GM18517 (cell line): ENCODE data around the gene PARD3.

Source experiments
- ATAC-seq: cut with Tn5 transposase; IDR thresholded peaks from one replicate; pipeline ENCODE4 v1.9.1; 2021; ENCODE audit warnings: mild to moderate bottlenecking, moderate library complexity; ENCODE audit not compliant: unreplicated experiment

The PARD3 gene

DNA sequence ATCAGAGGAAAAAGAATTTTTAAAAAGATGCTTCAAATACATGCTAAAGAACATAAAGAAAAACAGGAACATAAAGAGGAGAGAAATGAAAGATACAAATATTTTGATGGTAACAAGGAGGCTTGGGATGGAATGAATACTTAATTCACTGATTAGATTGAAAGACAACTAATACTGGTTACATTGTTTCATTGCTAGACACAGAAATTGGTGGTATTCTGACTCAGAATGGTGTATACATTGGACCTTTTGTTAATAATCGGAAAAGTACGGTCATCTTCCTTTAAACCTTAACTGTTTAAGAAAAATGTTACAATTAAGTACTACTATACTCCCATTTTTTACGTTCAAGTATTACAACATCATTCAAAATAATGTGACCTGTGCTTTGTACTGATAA is 567.5 kb downstream of the PARD3 start:
- no peak for ATAC-seq

DNA sequence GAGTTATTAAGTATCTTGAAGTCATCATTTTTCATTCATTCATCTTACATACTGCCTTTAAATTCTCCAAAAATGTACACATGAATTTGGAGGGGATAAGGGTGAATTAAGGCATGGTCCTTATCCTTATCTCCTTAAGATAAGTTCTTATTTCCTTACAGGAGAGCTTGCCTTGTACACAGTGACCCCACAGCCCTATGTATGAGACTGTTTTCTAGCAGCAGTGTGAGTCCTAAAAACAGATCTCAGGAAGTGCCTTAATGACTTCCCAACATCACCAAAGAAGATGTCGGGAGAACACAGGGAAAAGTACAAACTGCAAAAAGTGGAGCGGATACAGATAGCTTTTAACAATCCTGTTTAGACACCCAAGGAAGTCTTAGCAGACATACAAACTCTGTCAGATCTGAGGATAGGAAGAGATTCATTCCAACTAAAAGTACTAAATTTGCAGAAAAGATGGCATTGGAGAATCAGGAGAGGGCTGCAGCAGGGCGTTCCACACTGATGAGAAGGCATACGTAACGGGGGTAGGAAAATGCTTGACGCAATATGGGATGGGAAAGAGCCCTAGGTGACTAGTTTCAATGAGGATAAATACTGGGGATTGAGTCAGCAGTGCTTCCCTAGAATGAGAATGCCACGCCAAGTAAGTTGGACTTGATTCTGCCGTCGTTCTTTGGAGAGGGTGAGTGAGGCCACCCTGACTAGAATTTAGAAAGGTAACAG is 570.2 kb downstream of the PARD3 start:
- ATAC-seq = no peak

DNA sequence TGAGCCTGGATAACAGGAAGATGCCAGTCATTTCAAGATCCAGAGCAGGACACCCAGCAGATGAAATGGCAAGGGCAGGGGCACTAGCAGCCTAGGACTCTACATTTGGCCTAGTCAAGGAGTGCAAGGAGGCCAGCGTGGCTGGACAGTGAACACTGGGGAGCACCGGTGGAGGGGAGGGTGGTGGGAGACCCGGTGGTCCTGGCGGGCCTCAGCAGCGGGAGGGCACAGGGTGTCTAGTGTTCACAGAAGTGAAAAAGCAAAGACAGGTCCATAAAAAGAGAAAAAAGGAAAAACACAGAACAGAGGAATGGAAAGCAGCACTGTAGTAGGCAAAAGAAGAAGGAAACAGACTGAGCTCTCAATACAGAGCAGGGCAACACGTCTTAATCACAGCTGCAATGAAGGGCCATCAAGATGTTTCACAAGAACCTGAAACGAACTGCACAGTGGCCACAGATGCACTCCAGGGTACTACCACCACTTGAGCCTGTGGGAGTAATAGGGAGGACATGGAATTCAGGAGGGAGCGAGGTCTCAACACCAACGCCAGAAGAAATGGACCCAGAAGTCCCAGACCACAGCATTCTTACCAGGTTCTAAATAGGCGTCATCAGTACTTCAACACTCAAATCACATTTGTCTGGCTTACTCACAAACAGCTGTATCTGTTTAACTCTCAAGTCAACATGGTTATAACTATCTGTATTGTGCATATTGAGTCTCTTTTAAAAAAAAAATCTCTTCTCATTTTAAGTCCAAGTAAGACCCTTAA is 573.7 kb downstream of the PARD3 start:
- no peak for ATAC-seq

DNA sequence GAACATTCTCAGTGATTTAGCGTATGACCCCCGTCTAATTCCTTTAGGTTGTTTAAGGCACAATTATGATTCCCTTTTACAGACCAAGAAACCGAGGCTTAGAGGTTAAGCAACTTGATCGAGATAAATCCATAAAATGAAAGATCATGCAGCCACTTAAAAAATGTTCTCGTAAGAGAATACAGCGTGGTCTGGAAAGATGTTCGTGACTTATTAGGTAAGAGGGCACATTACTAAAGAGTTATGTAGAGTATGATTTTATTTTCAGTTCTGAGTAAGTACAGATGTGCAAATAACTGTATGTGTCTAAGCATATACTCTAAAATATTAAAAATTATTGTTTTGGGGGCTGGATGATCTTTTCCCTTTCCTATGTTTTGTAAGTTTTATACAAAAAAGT is 575.1 kb downstream of the PARD3 start:
- ATAC-seq = no peak

DNA sequence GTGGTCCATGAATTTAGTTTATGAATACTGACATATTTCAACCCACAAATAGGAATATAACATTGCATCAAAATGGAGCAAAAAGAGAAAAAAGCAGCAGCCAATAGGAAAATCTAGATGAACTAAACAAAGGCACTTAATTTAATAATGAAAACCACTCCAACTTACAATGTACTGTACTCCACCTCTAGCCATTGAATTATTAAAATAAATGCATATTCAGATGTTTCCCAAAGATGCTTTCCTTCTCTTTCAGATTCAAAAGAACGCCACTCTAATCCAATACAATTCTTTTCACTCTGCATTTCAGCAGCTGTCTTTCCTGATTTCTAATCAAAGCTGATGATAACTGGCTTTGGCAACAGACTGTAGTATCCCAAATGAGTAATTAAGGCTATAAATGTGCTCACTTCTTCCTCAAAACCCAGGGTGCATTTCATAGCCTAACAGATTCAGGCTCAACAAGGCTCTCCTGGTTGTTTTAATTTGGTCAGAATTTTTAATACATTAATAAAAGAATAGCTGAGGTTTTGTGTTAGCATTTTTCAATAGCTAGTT is 577.1 kb downstream of the PARD3 start:
- ATAC-seq = no peak

DNA sequence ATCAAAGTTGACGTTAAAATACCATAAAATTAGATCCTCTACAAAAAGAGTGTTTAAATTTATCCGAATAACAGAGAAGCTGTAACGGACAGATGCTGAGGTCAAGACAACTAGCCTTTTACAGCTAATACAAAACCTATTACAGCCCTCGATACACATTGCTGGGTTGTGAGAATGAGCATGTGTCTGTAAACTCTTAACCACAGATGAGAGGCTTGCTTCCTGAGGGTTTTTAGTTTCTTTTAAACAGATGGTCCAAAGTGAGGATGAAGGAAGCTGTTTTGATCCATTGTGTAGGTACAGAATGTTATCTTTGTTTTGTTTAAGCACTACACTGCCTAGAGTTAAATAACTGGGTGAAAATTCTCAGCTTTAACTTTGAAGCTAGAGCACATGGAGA is 578.2 kb downstream of the PARD3 start:
- ATAC-seq = no peak

DNA sequence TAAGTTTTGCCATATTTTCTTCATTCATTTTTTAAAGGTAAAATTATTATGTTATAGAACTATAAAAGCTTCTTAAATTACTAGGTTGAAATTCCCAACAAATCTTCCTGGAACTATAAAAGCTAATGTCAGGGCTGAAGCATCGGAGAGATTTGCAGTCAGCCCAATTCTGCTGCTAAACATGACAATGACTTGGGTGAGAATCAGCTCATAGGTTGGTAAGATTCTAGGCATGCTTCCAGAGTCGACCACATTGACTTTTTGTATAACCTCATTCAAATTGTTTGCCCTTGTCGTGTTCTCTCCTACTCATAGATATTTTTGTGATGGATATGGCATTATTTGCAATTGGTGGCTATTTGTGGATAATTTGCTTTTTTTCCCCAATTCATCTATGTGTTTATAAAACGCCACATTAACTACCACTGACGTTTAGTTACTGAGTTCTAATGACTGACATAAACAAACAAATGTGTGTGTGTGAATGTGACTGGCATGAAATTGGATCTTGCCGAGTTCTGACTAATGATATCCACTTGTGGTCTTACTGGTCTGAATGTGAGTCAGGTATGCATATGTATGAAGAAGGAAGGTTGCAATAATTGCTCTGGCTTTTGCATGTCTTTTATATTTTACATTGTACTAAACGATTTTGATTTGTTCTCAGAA is 579.8 kb downstream of the PARD3 start:
- ATAC-seq = no peak

DNA sequence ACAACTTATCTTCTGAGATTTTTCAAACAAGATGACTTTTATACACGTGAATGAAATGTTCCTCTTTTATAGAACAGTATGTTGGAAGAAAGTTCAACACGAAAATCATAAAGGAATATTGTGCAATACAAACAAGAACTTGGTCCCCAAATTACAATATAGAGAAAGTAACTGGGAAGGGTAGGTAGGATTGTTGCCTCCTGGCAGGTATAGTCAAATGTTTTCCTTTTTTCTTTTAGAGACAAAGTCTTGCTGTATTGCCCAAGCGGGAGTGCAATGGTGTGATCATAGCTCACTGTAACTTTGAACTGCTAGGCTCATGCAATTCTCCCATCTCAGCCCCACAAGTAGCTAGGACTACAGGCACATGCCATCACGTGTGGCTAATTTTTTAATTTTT is 582.6 kb downstream of the PARD3 start:
- no peak for ATAC-seq

DNA sequence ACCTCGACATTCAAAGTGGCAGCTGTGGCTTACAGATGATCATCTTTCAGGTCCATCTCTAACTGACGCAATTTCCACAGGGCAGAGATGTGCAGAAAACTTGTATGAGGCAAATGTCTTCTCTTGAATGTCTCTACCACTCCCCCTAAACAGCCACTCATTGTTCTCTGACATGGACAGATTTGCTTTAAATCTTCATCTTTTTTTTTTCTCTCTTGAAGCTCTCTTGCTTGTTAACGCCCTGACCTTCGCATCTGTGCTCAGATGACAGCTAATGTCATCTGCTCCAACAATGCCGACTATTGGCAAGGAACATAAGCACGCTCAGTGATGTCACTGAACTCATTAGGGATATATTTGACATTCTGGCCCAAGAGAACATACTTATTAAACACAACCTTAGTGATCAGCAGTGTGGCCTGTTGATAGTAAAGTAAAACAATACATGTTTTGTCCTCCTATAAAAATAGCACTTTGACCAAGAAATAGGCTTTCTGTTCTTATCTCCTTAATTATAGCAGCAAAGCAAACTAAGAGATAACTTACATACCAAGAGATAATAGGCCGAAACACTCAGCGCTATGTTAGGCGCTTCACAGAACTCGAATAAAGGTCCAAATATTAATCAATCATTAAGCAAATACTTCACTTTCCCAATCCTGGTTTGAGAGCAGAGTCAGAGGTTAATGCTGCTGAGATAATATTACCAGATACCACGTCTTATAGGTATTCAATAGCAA is 583.5 kb downstream of the PARD3 start:
- no peak for ATAC-seq

DNA sequence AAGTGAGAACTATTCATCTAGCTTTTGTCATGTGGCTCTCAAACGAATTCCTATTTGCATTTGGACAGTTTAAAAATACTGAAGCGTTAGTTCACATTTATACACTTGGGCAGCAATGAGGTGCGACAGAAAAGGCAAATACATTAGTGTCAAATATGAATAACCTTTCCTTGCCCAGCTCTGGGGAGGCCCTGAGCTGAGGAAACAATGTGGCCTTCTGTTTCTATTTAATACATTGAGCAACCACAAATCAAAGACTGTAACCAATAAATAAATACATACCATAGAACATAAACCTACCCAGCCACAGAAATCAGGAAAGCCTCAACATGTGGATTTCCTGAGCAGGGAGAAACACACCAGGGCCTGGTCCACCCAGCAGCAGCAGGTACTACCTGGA is 585.2 kb downstream of the PARD3 start:
- no peak for ATAC-seq

DNA sequence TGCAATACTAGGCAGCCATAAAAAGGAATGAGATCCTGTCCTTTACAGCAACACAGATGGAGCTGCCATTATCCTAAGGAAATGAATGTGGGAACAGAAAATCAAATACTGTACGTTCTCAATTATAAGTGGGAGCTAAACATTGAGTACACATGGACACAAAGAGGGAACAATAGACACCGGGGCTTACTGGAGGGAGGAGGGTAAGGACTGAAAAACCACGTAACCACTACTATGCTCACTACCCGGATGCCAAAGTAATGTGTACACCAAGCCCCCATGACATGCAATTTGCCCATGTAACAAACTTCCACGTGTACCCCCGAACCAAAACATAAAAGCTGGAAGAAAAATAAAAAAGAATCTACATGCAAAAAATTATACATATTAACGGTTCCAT is 587.0 kb downstream of the PARD3 start:
- ATAC-seq = no peak

DNA sequence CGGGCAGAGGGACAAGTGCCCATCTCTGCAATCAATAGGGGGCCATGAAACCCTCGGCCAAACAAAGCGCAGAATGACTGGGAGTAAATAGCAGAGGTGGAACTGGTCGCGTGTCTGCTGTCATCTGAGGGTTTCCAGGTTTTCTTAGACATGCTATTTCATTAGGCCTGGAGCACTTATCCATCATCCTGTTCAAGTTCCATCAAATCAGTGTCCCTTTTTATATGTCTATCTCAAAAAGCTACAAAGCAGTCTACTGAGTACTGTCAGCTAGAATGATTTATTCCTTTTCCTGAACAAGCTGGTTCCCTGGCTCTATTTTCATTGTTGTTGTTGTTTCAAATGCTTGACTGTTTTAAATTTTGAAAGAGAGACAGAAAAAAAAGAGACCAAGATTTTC is 590.5 kb downstream of the PARD3 start:
- no peak for ATAC-seq

DNA sequence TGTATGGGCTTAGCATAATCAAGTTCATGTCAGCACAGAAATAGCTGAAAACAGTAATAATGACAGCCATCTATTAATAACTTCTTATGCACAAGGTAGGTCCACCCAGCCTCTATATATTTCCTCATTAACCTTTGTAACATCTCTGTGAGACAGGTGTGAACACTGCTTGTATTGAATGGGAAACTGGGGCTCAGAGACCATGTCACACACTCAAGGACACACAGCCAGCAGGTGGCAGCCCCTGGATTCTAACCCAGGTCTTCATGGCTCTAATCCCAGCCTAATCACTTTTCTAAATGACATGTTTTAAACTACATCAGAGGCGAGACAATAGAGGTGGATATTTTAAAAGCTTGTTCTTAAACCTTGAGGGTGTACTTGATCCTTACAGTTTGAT is 591.4 kb downstream of the PARD3 start:
- ATAC-seq = no peak

DNA sequence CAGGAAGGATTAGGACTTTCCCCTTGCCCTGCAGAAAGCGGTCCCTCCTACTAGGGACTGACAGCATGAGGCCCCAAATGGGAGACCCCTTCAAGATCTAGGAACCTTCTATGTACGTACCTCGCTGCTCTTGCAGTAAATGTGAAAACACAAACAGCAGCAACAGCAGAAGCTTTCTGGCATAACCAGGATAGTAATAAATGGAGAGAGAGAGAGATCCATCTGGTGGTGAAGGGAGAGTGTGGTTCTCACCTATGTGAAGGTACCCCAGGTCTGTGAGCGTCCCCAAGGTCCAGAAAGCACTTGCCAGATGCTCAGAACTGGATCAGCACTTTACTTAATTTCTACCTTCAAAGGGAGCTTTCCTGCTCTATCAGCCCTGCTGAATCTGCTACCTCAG is 592.7 kb downstream of the PARD3 start:
- no peak for ATAC-seq

DNA sequence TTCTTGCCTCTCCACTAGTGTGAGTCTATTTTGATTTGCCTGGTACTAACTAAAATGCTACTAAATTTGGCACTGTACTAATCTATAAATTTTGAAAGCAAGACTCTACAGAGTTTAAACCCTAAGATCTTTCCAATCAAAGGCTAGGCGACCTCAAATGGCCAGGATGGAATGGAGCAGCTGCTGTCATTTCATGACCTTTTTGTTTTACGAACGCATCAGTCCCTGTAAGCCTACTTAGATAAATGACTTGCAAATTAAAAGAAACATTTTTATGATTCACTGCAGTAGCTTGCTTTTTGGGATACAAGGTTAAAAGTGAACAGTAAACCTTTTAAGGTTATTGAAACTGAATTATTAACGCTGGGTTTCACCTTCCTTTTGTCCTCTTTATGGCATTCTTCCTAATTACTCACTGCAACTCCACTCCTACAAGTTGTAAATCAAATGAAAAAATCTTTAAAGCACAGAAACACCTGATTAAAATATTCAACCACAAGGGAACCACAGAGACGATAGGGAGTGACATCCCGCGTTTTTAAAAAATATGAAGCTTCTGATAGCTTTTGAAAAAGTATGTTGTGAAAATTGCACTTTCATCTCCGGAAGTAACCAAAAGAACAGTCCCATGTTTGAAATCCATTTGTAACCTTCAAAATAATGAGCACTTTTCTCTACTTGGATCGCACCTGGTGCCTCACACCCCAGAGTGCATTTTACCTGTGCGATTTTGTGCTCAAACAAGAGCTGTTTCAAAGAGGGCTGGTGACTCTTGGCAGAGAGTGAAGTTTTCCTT is 595.1 kb downstream of the PARD3 start:
- no peak for ATAC-seq

DNA sequence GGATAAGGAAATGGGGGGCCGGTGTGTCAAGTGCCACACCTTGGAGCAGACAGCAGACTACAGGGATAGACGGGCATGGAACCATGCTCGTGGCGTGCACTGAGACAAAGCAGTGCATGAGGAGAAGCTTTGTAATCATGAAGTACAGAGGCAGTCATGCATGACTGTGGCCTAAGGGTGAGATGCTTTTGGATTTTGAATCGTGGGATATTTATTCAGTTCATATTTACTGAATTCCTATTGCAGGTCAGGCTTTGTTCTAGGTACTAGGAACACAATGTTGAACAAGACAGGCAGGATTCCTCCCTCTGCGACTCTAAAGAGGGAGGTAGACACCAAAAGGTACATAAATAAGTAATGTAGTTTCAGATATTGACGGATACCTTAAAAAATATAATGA is 597.6 kb downstream of the PARD3 start:
- ATAC-seq = no peak

DNA sequence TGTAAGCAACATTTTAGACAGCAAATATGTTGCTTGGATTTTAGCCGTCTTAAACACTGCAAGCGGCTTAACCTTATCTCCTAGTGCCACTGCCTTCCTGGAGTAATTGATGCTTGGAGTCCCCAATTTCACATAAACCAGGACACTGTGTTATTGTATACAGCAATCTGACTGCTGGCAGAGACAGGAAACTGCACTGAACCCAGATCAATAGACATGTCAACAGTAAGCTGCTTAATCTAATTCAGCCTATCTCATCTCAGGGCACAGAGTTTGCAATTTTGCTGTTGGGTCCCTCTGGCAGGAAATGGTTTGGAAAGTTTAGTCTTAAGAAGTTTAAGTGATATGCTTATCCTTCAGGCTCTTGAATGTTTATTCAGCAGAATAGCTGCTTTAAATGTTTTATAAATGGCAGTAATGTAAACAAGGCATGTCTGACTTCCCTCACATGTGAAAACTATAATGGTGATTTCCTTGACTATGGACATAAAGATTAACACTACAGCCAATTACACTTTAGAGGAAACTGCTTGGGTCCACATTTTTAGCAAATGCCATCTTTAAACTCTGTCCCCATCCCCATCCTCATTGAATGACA is 598.6 kb downstream of the PARD3 start:
- no peak for ATAC-seq

DNA sequence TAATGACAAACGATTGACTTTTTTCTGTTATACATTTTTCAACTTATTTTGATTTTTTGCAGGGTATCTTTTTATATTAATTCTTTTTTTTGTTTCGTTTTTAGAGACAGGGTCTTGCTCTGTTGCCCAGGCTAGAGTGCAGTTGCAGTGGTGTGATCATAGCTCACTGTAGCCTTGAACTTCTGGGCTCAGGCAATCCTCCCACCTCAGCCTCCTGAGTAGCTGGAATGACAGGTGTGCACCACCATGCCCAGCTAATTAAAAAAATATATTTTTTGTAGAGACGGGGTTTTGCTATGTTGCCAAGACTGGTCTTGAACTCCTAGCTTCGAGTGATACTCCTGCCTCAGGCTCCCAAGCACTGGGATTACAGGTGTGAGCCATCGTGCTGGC is 601.3 kb downstream of the PARD3 start:
- ATAC-seq = no peak

DNA sequence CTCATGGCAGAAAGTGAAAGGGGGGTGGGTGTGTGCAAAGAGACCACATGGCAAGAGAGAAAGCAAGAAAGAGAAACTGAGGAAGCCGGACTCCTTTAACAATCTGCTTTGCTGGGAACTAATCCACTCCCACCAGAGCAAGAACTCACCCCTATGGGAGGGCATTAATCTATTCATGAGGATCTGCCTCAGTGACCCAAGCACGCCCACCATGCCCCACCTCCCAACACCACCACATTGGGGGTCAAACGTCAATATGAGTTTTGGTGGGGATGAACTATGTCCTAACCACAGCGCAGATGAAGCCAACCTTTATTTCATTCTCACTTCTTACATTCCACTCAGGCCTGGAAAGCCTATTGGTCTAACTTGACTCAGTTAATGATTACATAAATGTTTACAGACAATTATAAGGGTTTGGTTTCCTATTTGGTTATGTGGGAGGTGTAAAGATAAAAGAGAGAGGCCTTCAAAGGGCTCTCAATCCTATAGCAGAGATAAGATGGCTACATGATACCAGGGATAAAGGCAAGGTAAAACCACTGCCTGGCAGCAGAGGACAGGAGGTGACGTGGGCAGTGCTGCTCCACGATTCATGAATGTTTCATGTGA is 601.8 kb downstream of the PARD3 start:
- ATAC-seq = no peak
